Naive B cell (primary cell): ENCODE data around the gene MAP2K2. TPM values are rescaled to one million over a fixed set of nuclear protein-coding genes. Genes with fewer than 3 reads are reported as not detected.

ENCODE experiments used
- ATAC-seq, 2 donors: fragments of 150-1000 bp; cut with Tn5 transposase; 2 replicates each; pipeline ENCODE4 v1.10.0; 2021; ENCODE audit warnings: low read depth in 2 of 2, mild to moderate bottlenecking in 2 of 2, moderate library complexity in 2 of 2
- DNase-seq: peaks from one replicate; pipeline ENCODE4 v3.0.0; 2022
- H3K27ac Mint-ChIP-seq, 6 donors: one replicate each; pipeline ENCODE4 v1.8.0; 2020 to 2022; ENCODE audit warnings: mild to moderate bottlenecking in 6 of 6, mixed read lengths in 6 of 6, moderate library complexity in 5 of 6, inconsistent platforms in 2 of 6
- H3K27me3 Mint-ChIP-seq, 3 donors: one replicate each; pipeline ENCODE4 v1.8.0; 2021 to 2022; ENCODE audit warnings: mixed read lengths in 3 of 3, mild to moderate bottlenecking in 1 of 3
- H3K36me3 Mint-ChIP-seq, 2 donors: one replicate each; pipeline ENCODE4 v1.8.0; 2020 to 2022; ENCODE audit warnings: mixed read lengths in 2 of 2, inconsistent platforms in 1 of 2, mild to moderate bottlenecking in 1 of 2
- H3K4me1 Mint-ChIP-seq, 3 donors: one replicate each; pipeline ENCODE4 v1.8.0; 2020 to 2022; ENCODE audit warnings: mixed read lengths in 3 of 3, inconsistent platforms in 1 of 3, mild to moderate bottlenecking in 1 of 3, moderate library complexity in 1 of 3
- H3K4me3 Mint-ChIP-seq, 8 donors: one replicate each; pipeline ENCODE4 v1.8.0; 2020 to 2022; ENCODE audit warnings: mild to moderate bottlenecking in 8 of 8, mixed read lengths in 8 of 8, moderate library complexity in 8 of 8, inconsistent platforms in 2 of 8
- H3K9me3 Mint-ChIP-seq, 7 donors: one replicate each; pipeline ENCODE4 v1.8.0; 2020 to 2022; ENCODE audit warnings: mixed read lengths in 7 of 7, mild to moderate bottlenecking in 5 of 7, inconsistent platforms in 2 of 7, moderate library complexity in 1 of 7
- polyA plus RNA-seq, 6 donors: library from polyadenylated mRNA; unstranded; fragments of 300-500 nt; fragmentation: Illumina TruSeq; gene quantifications; one replicate each; pipeline ENCODE4 v1.2.3, GENCODE V29; 2021; ENCODE audit warnings: low read depth in 6 of 6

The MAP2K2 gene
- polyA plus RNA-seq, 6 donors from 2014 or later = 50.3 to 88.0 (median 69.5) TPM

- H3K27me3 Mint-ChIP-seq = no peaks in the 10 kb centered on the region
- DNase-seq = peak; percentile 60
- peak overlapping the region; percentile 84 to 94 (median 91) for H3K4me3 Mint-ChIP-seq
- H3K27ac Mint-ChIP-seq = peak overlapping the region; percentile 44 to 94 (median 90)
- H3K36me3 Mint-ChIP-seq = no peaks in the 10 kb centered on the region
- H3K4me1 Mint-ChIP-seq = peaks cover 9 to 23% (median 15%) of the 10 kb centered on the region in 3 donors
- H3K9me3 Mint-ChIP-seq = no peaks in the 10 kb centered on the region
- peak; percentile 90 to 92 for ATAC-seq
Measured at GRCh38 chr19:4077800-4078684, 45.9 kb downstream of the MAP2K2 start.

GRCh38 chr19:4077007-4077374 lies 46.9 kb downstream of the MAP2K2 start:
- H3K4me1 Mint-ChIP-seq = peaks cover 9 to 21% (median 15%) of the 10 kb centered on the region in 3 donors
- peak overlapping the region in 3 of 6 donors; percentile 4 to 94 (median 79) for H3K27ac Mint-ChIP-seq
- no peaks in the 10 kb centered on the region for H3K36me3 Mint-ChIP-seq
- ATAC-seq = no peak
- H3K4me3 Mint-ChIP-seq = peak overlapping the region in 7 of 8 donors; percentile 12 to 94 (median 87)
- H3K9me3 Mint-ChIP-seq = no peaks in the 10 kb centered on the region
- DNase-seq = no peak
- H3K27me3 Mint-ChIP-seq = no peaks in the 10 kb centered on the region

- DNase-seq = no peak
- H3K9me3 Mint-ChIP-seq = no peaks in the 10 kb centered on the region
Measured at GRCh38 chr19:4075373-4075772, 48.5 kb downstream of the MAP2K2 start.

GRCh38 chr19:4071610-4072009 lies 52.3 kb downstream of the MAP2K2 start:
- no peak for ATAC-seq
- Mint-ChIP-seq H3K4me1 (peaks cover 10 to 25% (median 19%) of the 10 kb centered on the region in 3 donors), H3K9me3 (no peaks in the 10 kb centered on the region), H3K27ac (no peak overlapping the region), H3K27me3 (no peaks in the 10 kb centered on the region), H3K4me3 (peak overlapping the region in 2 of 8 donors; percentile 20 to 56), H3K36me3 (no peaks in the 10 kb centered on the region)
- DNase-seq = no peak

More at GRCh38 chr19:4075373-4075772, 48.5 kb downstream of the MAP2K2 start:
- Mint-ChIP-seq H3K4me1 (peaks cover 9 to 18% (median 15%) of the 10 kb centered on the region in 3 donors), H3K27ac (peak overlapping the region in 2 of 6 donors; percentile 70 to 93), H3K36me3 (no peaks in the 10 kb centered on the region), H3K27me3 (no peaks in the 10 kb centered on the region), H3K4me3 (peak overlapping the region in 5 of 8 donors; percentile 19 to 82 (median 48))
- ATAC-seq = no peak

- Mint-ChIP-seq H3K36me3 (no peaks in the 10 kb centered on the region), H3K27me3 (no peaks in the 10 kb centered on the region), H3K9me3 (no peaks in the 10 kb centered on the region), H3K4me3 (peak overlapping the region; percentile 46 to 98 (median 90)), H3K4me1 (peaks cover 10 to 21% (median 19%) of the 10 kb centered on the region in 3 donors), H3K27ac (peak overlapping the region in 4 of 6 donors; percentile 11 to 76 (median 34))
- no peak for ATAC-seq
- no peak for DNase-seq
Measured at GRCh38 chr19:4069331-4069959, 54.5 kb downstream of the MAP2K2 start.

GRCh38 chr19:4068047-4068966 lies 55.6 kb downstream of the MAP2K2 start:
- H3K27me3 Mint-ChIP-seq = no peaks in the 10 kb centered on the region
- peaks cover 14 to 27% (median 19%) of the 10 kb centered on the region in 3 donors for H3K4me1 Mint-ChIP-seq
- no peaks in the 10 kb centered on the region for H3K36me3 Mint-ChIP-seq
- ATAC-seq (no peak), DNase-seq (peak; percentile 33)
- peak overlapping the region; percentile 81 to 98 (median 94) for H3K27ac Mint-ChIP-seq
- no peaks in the 10 kb centered on the region for H3K9me3 Mint-ChIP-seq
- peak overlapping the region; percentile 84 to 98 (median 90) for H3K4me3 Mint-ChIP-seq

- H3K4me3 Mint-ChIP-seq = peak overlapping the region; percentile 84 to 98 (median 90)
- peaks cover 14 to 33% (median 25%) of the 10 kb centered on the region in 3 donors for H3K4me1 Mint-ChIP-seq
- H3K9me3 Mint-ChIP-seq = no peaks in the 10 kb centered on the region
Measured at GRCh38 chr19:4067396-4068046, 56.4 kb downstream of the MAP2K2 start.

GRCh38 chr19:4066682-4067395 lies 57.1 kb downstream of the MAP2K2 start, which contains the start of gene ZBTB7A:
Gene ZBTB7A (minus strand): TSS chr19:4066899. CDS start chr19:4055232, 11,667 bp downstream.
- Mint-ChIP-seq H3K9me3 (no peaks in the 10 kb centered on the region), H3K27me3 (no peaks in the 10 kb centered on the region), H3K27ac (peak within 1 kb of the TSS; percentile 21 to 94 (median 84)), H3K4me3 (peak within 1 kb of the TSS; percentile 87 to 98 (median 92)), H3K36me3 (no peaks in the 10 kb centered on the region), H3K4me1 (peaks cover 14 to 36% (median 30%) of the 10 kb centered on the region in 3 donors)
- DNase-seq = peak; percentile 81
- ATAC-seq = peak; percentile 43 to 45

More at GRCh38 chr19:4067396-4068046, 56.4 kb downstream of the MAP2K2 start:
- ATAC-seq (peak; percentile 9 to 10), DNase-seq (no peak)
- Mint-ChIP-seq H3K36me3 (no peaks in the 10 kb centered on the region), H3K27ac (peak overlapping the region; percentile 81 to 98 (median 94)), H3K27me3 (no peaks in the 10 kb centered on the region)

- Mint-ChIP-seq H3K27ac (peak overlapping the region in 3 of 6 donors; percentile 21 to 91 (median 57)), H3K36me3 (no peaks in the 10 kb centered on the region), H3K27me3 (no peaks in the 10 kb centered on the region), H3K9me3 (no peaks in the 10 kb centered on the region), H3K4me1 (peaks cover 14 to 36% (median 30%) of the 10 kb centered on the region in 3 donors), H3K4me3 (peak overlapping the region; percentile 72 to 95 (median 80))
- ATAC-seq = no peak
- DNase-seq = peak; percentile 58
Measured at GRCh38 chr19:4066176-4066606, 57.7 kb downstream of the MAP2K2 start.

GRCh38 chr19:4065430-4066175 lies 58.3 kb downstream of the MAP2K2 start:
- peak; percentile 71 to 72 for ATAC-seq
- Mint-ChIP-seq H3K9me3 (no peaks in the 10 kb centered on the region), H3K4me3 (peak overlapping the region; percentile 72 to 91 (median 78)), H3K27ac (peak overlapping the region in 3 of 6 donors; percentile 21 to 91 (median 57)), H3K4me1 (peaks cover 14 to 36% (median 30%) of the 10 kb centered on the region in 3 donors), H3K36me3 (no peaks in the 10 kb centered on the region), H3K27me3 (no peaks in the 10 kb centered on the region)
- DNase-seq = peak; percentile 99
